Uterus (tissue), 2 donors: Measurements from ENCODE around the gene EIF3D.

Experiments used
- CTCF ChIP-seq, 4 experiments: fragments of 200-600 bp in 2 of 4; fragments of 450-650 bp in 2 of 4; sonication (generic) in 2 of 4; IDR thresholded peaks; one replicate each; pipeline ENCODE4 v1.5.1; 2016 to 2019; ENCODE audit warnings: antibody characterized with exemption in 4 of 4, mild to moderate bottlenecking in 2 of 4, moderate library complexity in 1 of 4
- POLR2A ChIP-seq, 2 donors: fragments of 450-650 bp; IDR thresholded peaks; one replicate each; pipeline ENCODE4 v1.6.1; 2016; ENCODE audit warnings: antibody characterized with exemption in 2 of 2, mild to moderate bottlenecking in 1 of 2, moderate library complexity in 1 of 2

- TF ChIP-seq CTCF (IDR thresholded peaks at IDR 0.05) (no peak), POLR2A (IDR thresholded peaks at IDR 0.05) (no peak)
Measured at GRCh38 chr22:36569999-36570398, 41.0 kb upstream of the EIF3D start.
